Muscle layer of colon (tissue), 2 donors: ENCODE measurements around the gene PLS1.
"Not testable (repeated sequence)": the region's sequence is repeated elsewhere in the genome, so short reads cannot be mapped to it uniquely, and the experiment has no call there.

Experiments used
- H3K27ac ChIP-seq: one replicate; pipeline ENCODE4 v1.7.0; 2013; ENCODE audit warnings: low read depth, mild to moderate bottlenecking, low read length, moderate library complexity
- H3K27me3 ChIP-seq, 2 donors: one replicate each; pipeline ENCODE4 v1.7.0; 2013; ENCODE audit warnings: low read length in 2 of 2, mild to moderate bottlenecking in 2 of 2; ENCODE audit not compliant: insufficient read depth in 2 of 2, control insufficient read depth in 1 of 2
- H3K36me3 ChIP-seq: one replicate; pipeline ENCODE4 v1.7.0; 2013; ENCODE audit warnings: mild to moderate bottlenecking, low read length; ENCODE audit not compliant: insufficient read depth
- H3K4me1 ChIP-seq: one replicate; pipeline ENCODE4 v1.7.0; 2013; ENCODE audit warnings: mild to moderate bottlenecking, low read length; ENCODE audit not compliant: insufficient read depth
- H3K4me3 ChIP-seq, 2 donors: one replicate each; pipeline ENCODE4 v1.7.0; 2013; ENCODE audit warnings: low read length in 2 of 2, low read depth in 1 of 2, mild to moderate bottlenecking in 1 of 2, moderate library complexity in 1 of 2
- H3K9ac ChIP-seq: one replicate; pipeline ENCODE4 v1.7.0; 2013; ENCODE audit warnings: low read length
- H3K9me3 ChIP-seq: one replicate; pipeline ENCODE4 v1.7.0; 2013; ENCODE audit warnings: mild to moderate bottlenecking, low read length
- donor health status: abdominal sarcoma.
- donor health status: Adenocarcinoma of cecum.

PLS1 gene

GRCh38 chr3:142576792-142577191, 19.4 kb upstream of the PLS1 start:
- H3K9me3 ChIP-seq = no peaks in the 10 kb centered on the region
- H3K27me3 ChIP-seq = no peaks in the 10 kb centered on the region
- H3K4me1 ChIP-seq = peaks cover 17% of the 10 kb centered on the region
- no peak overlapping the region for H3K4me3 ChIP-seq
- H3K36me3 ChIP-seq = no peaks in the 10 kb centered on the region
- H3K9ac ChIP-seq = peak overlapping the region; percentile 72
- no peak overlapping the region for H3K27ac ChIP-seq

GRCh38 chr3:142577696-142578328, 18.4 kb upstream of the PLS1 start:
- H3K4me1 ChIP-seq = peaks cover 17% of the 10 kb centered on the region
- peak overlapping the region; percentile 92 to 97 for H3K4me3 ChIP-seq
- no peaks in the 10 kb centered on the region for H3K9me3 ChIP-seq
- H3K9ac ChIP-seq = peak overlapping the region; percentile 72
- no peaks in the 10 kb centered on the region for H3K27me3 ChIP-seq
- H3K36me3 ChIP-seq = no peaks in the 10 kb centered on the region
- H3K27ac ChIP-seq = peak overlapping the region; percentile 92

GRCh38 chr3:142578329-142579223, 17.6 kb upstream of the PLS1 start, which contains the start of gene ATR:
ATR (minus strand) TSS chr3:142578733; CDS start chr3:142578704, 29 bp downstream.
- Histone ChIP-seq H3K9me3 (no peaks in the 10 kb centered on the region), H3K4me1 (peaks cover 17% of the 10 kb centered on the region), H3K36me3 (no peaks in the 10 kb centered on the region), H3K27ac (peak within 1 kb of the TSS; percentile 92), H3K9ac (peak within 1 kb of the TSS; percentile 83), H3K4me3 (peak within 1 kb of the TSS; percentile 92 to 97), H3K27me3 (no peaks in the 10 kb centered on the region)

- Histone ChIP-seq H3K9me3 (no peaks in the 10 kb centered on the region), H3K27ac (no peak overlapping the region), H3K4me1 (peaks cover 17% of the 10 kb centered on the region), H3K36me3 (no peaks in the 10 kb centered on the region), H3K4me3 (no peak overlapping the region), H3K9ac (no peak overlapping the region), H3K27me3 (no peaks in the 10 kb centered on the region)
Observed at GRCh38 chr3:142580061-142580423, 16.2 kb upstream of the PLS1 start.

GRCh38 chr3:142581070-142581469, 15.1 kb upstream of the PLS1 start:
- not testable (repeated sequence) for H3K9ac ChIP-seq, H3K9me3 ChIP-seq, H3K27ac ChIP-seq, H3K36me3 ChIP-seq, H3K4me3 ChIP-seq, H3K27me3 ChIP-seq
- H3K4me1 ChIP-seq = peaks cover 17% of the 10 kb centered on the region

- Histone ChIP-seq H3K36me3 (no peaks in the 10 kb centered on the region), H3K4me1 (no peaks in the 10 kb centered on the region), H3K9me3 (no peaks in the 10 kb centered on the region), H3K4me3 (no peak overlapping the region), H3K9ac (no peak overlapping the region), H3K27ac (no peak overlapping the region), H3K27me3 (no peaks in the 10 kb centered on the region)
Observed at GRCh38 chr3:142586803-142587406, 9.3 kb upstream of the PLS1 start.

GRCh38 chr3:142588703-142589102, 7.5 kb upstream of the PLS1 start:
- H3K27ac ChIP-seq = no peak overlapping the region
- H3K9me3 ChIP-seq = no peaks in the 10 kb centered on the region
- H3K36me3 ChIP-seq = no peaks in the 10 kb centered on the region
- H3K4me1 ChIP-seq = no peaks in the 10 kb centered on the region
- no peaks in the 10 kb centered on the region for H3K27me3 ChIP-seq
- H3K4me3 ChIP-seq = no peak overlapping the region
- H3K9ac ChIP-seq = no peak overlapping the region

GRCh38 chr3:142592268-142592667, 3.9 kb upstream of the PLS1 start:
- not testable (repeated sequence) for H3K4me3 ChIP-seq, H3K9me3 ChIP-seq, H3K27ac ChIP-seq, H3K36me3 ChIP-seq, H3K9ac ChIP-seq, H3K27me3 ChIP-seq
- H3K4me1 ChIP-seq = peaks cover 12% of the 10 kb centered on the region

- Histone ChIP-seq H3K4me3 (no peak overlapping the region), H3K27me3 (no peaks in the 10 kb centered on the region), H3K36me3 (no peaks in the 10 kb centered on the region), H3K9me3 (no peaks in the 10 kb centered on the region), H3K9ac (no peak overlapping the region), H3K27ac (no peak overlapping the region), H3K4me1 (peaks cover 12% of the 10 kb centered on the region)
Observed at GRCh38 chr3:142595141-142595540, 1.1 kb upstream of the PLS1 start.

- no peaks in the 10 kb centered on the region for H3K9me3 ChIP-seq
- peak overlapping the region; percentile 46 for H3K9ac ChIP-seq
- H3K4me3 ChIP-seq = peak overlapping the region; percentile 73 to 84
- H3K27ac ChIP-seq = no peak overlapping the region
- H3K4me1 ChIP-seq = peaks cover 12% of the 10 kb centered on the region
- no peaks in the 10 kb centered on the region for H3K27me3 ChIP-seq
- H3K36me3 ChIP-seq = no peaks in the 10 kb centered on the region
Observed at GRCh38 chr3:142595581-142595950, 627 bp upstream of the PLS1 start.

GRCh38 chr3:142596726-142597088, 514 bp downstream of the PLS1 start:
- Histone ChIP-seq H3K27ac (no peak overlapping the region), H3K27me3 (no peaks in the 10 kb centered on the region), H3K9ac (peak overlapping the region; percentile 46), H3K4me3 (peak overlapping the region; percentile 73 to 84), H3K36me3 (no peaks in the 10 kb centered on the region), H3K9me3 (no peaks in the 10 kb centered on the region), H3K4me1 (peaks cover 12% of the 10 kb centered on the region)
